ENCODE data around the gene ZSCAN12.
A peak's percentile ranks its signal among the peaks of the same experiment; 100 is the strongest.

Gene ZSCAN12

GRCh38 chr6:28353981-28354676 lies 45.4 kb downstream of the ZSCAN12 start:
- DNase-seq (ENCODE audit: low spot score) = no peak

DNA sequence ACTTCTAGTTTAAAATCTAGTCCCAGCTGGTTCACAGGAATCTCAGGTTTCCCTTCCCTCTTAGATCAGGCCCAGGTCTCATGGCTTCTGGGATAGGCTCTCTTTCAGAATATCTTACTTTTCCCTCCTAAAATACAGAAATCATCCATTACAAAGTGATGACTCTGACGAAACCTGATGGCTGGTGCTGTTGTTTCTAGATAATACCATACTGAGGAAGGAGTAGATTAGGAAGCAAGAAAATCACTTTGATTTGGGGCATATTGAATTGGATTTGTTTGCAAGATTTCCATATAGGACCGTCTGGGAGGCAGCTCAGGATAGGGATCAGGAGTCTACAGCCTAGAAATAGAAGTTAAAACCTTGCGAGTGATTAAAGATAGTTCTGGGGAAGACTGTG lies 46.2 kb downstream of the ZSCAN12 start:
- DNase-seq (ENCODE audit: low spot score) = no peak

- no peak for DNase-seq (ENCODE audit: low spot score)
These were observed 48.0 kb downstream of the ZSCAN12 start for GRCh38 chr6:28351493-28351925.

DNA sequence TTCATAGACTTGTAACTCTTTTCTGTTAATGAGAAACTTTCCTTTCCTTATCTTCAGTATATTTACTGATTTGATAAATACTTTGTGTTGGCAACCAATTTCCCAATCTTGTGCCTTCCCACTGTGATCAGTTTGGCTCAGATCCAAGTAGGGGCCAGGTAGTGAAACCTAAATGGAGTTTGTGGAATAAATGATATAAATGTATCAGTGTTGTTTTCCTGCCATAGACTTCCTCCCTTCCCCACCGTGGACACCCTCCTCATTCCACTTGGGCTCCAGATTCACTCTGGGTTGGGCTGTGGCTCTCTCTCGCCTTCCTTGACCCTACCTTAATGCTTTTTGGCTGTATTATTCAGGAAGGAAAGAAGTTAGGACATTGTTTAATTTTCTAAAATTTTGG lies 48.5 kb downstream of the ZSCAN12 start:
- DNase-seq (ENCODE audit: low spot score) = no peak

GRCh38 chr6:28349892-28350737 lies 49.4 kb downstream of the ZSCAN12 start, which contains the start of gene ZKSCAN3:
Gene ZKSCAN3 (plus strand): TSS chr6:28349947. CDS start chr6:28359587, 9,640 bp downstream.
- peak; percentile 77 for DNase-seq (ENCODE audit: low spot score)

DNA sequence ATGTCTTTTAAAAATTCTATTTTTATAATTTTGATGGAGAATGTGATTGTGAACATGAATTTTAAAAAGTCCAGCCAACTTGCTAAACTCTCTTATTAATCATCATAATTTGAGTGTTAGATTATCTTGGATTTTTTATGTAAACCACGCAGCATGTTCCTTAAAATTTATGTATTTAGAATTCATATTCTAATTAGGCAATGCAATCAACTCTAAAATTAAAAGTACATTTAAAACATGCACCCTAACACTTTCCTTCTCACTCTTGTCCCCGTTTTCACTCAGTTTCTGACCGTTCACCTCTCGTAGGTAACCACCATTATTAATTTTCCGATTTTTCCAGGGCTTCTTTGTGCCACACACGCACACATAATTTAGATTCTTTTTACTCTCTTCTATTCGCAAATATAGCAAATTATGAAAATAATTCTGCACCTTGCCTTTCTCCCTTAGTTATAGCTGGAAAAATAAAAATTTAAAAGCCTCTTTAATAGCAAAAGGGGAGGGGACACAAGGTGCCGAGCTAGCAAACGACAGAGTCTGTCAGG lies 50.1 kb downstream of the ZSCAN12 start:
- no peak for DNase-seq (ENCODE audit: low spot score)

DNA sequence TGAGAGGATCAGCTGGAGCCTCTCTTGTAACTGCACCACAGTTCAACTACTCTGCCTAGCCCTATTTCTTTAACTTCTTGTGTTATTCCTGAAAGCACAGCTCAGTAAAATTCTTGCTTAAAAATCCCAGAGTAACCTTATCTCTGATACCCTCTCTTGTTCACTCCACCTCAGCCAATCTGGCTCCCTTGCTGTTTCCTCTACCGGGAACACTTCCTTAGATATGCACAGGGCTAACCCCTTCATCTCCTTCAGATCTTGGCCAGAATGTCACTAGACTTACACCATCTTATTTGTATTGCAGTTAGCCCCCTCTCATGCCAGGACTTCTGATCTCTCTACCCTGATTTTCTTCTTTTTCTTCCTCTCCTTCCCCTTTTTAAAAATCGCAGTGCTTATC lies 52.4 kb downstream of the ZSCAN12 start:
- no peak for DNase-seq (ENCODE audit: low spot score)

- no peak for DNase-seq (ENCODE audit: low spot score)
These were observed 54.3 kb downstream of the ZSCAN12 start for GRCh38 chr6:28345201-28345600.

GRCh38 chr6:28343898-28344677 lies 55.5 kb downstream of the ZSCAN12 start:
- DNase-seq (ENCODE audit: low spot score) = no peak

GRCh38 chr6:28340310-28341095 lies 59.0 kb downstream of the ZSCAN12 start:
- DNase-seq (ENCODE audit: low spot score) = no peak

- no peak for DNase-seq (ENCODE audit: low spot score)
These were observed 62.4 kb downstream of the ZSCAN12 start for GRCh38 chr6:28337121-28337520.

DNA sequence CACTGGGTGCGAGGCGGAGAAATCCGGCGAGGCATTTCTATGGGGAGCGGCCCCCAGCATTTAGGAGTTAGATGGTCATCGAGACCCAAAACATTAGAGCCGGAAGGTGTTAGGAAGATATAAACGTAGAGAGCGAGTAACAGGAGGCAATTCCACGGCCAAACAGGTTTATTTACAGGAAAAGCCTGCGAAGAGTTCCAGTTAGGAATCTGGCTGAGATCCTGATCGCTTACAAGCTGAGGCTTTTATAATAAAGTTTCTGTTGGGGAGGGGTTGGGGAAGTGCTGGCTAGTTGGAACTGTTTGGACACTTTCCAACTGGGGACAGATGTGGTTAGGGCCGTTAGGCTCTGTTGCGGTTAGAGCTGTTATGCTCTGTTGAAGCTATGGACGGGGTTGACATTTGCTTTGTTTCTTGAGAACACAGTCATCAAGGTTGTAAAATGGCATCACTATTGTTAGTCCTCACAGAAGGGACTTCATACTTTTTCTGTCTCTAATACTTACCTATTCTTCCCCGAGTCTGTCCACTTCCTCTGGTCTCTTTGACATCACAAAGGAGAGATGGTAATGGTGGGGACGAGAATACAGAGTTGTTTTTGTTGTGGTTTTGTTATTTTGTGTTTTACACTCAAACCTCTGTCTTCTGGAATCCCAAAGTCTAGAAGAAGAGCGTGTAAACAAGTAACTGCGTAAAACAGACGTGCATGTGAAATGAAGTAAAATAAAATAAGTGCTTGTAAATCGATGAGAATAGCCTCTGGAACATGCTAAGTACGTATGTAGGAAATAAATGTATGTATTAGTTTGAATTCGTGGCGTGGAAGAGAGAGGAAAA lies 63.0 kb downstream of the ZSCAN12 start:
- DNase-seq (ENCODE audit: low spot score) = no peak

- DNase-seq (ENCODE audit: low spot score) = peak; percentile 94
These were observed 63.8 kb downstream of the ZSCAN12 start, which contains the start of gene ZSCAN31 for GRCh38 chr6:28335564-28336283. Gene ZSCAN31 (minus strand): TSS chr6:28336148. CDS start chr6:28329683, 6,465 bp downstream.

DNA sequence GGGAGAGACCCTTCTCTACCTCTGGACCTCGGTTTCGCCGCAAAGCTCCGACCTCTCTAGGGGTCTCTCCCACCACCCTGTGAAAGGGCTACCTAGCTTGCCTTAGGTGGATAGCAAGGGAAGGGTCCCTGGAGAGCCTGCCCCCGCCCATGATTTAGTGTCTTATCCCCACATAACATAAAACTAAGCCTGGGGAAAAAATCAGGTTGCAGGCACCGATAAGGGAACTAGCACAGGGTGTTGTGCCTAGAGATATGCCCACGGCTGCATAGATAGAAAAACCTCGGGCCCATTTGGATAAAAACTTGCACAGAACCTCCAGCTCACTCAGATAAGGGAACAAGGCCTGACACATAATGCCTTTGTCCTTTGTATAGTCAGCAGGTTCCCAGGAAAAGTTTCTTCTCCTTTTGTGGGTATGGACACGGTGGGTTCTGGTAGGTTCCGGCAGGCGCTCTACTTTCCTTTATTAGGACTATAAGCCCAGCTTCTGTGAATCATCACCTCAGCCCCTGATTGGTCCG lies 64.4 kb downstream of the ZSCAN12 start:
- DNase-seq (ENCODE audit: low spot score) = no peak

- DNase-seq (ENCODE audit: low spot score) = no peak
These were observed 65.1 kb downstream of the ZSCAN12 start for GRCh38 chr6:28334286-28335039.

DNA sequence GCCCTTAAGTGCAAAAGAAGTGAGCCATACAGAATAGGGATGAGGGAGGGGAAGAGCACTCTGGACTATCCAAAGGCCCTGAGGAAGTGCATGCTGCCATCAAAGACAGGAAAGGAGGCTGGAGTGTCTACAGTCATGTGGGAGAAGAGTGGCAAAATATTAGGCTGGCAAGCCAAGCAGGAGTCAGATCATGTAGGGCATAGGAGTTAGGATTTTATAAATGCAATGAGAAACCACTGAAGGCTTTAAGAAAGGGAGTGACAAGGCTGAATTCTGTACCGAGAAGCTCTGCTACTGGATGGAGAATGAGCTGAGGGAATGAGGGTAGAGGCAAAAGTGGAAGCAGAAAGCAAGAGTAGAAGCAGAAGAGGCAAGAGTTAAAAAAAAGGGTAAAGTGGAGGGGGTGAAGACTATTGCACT lies 65.9 kb downstream of the ZSCAN12 start:
- DNase-seq (ENCODE audit: low spot score) = no peak

DNA sequence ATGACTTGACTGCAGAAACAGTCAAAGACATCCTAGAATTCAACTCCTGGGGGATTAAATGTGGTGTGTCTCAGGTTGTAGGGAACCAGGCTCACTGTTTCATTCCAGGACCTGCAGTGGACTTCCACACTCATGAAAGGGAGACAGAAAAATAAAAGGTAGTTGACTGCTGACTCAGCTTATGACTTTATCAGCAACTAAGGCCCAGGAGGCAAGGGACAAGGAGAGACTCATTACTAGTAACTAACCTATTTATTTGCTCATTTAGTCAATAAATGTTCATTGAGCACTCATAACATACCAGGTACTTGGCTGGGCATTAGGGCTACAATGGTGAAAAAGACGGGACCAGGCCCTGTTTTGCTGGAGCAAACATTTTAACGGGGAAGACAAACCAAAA lies 66.5 kb downstream of the ZSCAN12 start:
- DNase-seq (ENCODE audit: low spot score) = no peak

- DNase-seq (ENCODE audit: low spot score) = no peak
These were observed 69.5 kb downstream of the ZSCAN12 start for GRCh38 chr6:28330041-28330440.

Data from AG08395 (cell line).